NCI-H1930 (cell line): ENCODE results near the gene ZNF558.
"Not testable (repeated sequence)": the region's sequence is repeated elsewhere in the genome, so short reads cannot be mapped to it uniquely, and the experiment has no call there.

Source experiments
- DNase-seq, 2 experiments: peaks; one replicate each; lab custom pipeline; 2025; lab: John Stamatoyannopoulos, UW

ZNF558 gene

GRCh38 chr19:8794823-8795222 lies 37.3 kb downstream of the ZNF558 start:
- DNase-seq: no peak

- not testable (repeated sequence) for DNase-seq
Observed at GRCh38 chr19:8773587-8773986, 58.5 kb downstream of the ZNF558 start.

GRCh38 chr19:8769265-8769664 lies 62.8 kb downstream of the ZNF558 start:
- DNase-seq: not testable (repeated sequence)

- DNase-seq: not testable (repeated sequence)
Observed at GRCh38 chr19:8767257-8767656, 64.8 kb downstream of the ZNF558 start.
